Trophoblast cell (in vitro differentiated cells and primary cell): ENCODE data around the gene GLUL.

Experiments
- DNase-seq, 2 donors: peaks; one replicate each; pipeline ENCODE4 v3.0.0-alpha.2; 2016
- H2AFZ ChIP-seq: 2 replicates; pipeline ENCODE4 v1.6.1; 2013; ENCODE audit warnings: low read length, moderate library complexity, mild to moderate bottlenecking; ENCODE audit not compliant: insufficient read depth, poor library complexity
- H2AK5ac ChIP-seq: 2 replicates; pipeline ENCODE4 v1.6.1; 2013; ENCODE audit warnings: mild to moderate bottlenecking, low read length
- H2BK120ac ChIP-seq: 2 replicates; pipeline ENCODE4 v1.6.1; 2013; ENCODE audit warnings: low read length, mild to moderate bottlenecking, moderate library complexity; ENCODE audit not compliant: insufficient read depth, poor library complexity
- H2BK12ac ChIP-seq: 2 replicates; pipeline ENCODE4 v1.6.1; 2013; ENCODE audit warnings: mild to moderate bottlenecking, low read length, moderate library complexity
- H2BK5ac ChIP-seq: 2 replicates; pipeline ENCODE4 v1.6.1; 2013; ENCODE audit warnings: low read length, low read depth, moderate library complexity, mild to moderate bottlenecking; ENCODE audit not compliant: poor library complexity
- H3K14ac ChIP-seq: 2 replicates; pipeline ENCODE4 v1.6.1; 2013; ENCODE audit warnings: mild to moderate bottlenecking, low read length
- H3K18ac ChIP-seq: 2 replicates; pipeline ENCODE4 v1.6.1; 2013; ENCODE audit warnings: mild to moderate bottlenecking, low read length
- H3K23ac ChIP-seq: 2 replicates; pipeline ENCODE4 v1.6.1; 2013; ENCODE audit warnings: low read length
- H3K27ac ChIP-seq: 2 replicates; pipeline ENCODE4 v1.5.1; 2013; ENCODE audit warnings: low read depth, mild to moderate bottlenecking, inconsistent platforms, low read length, moderate library complexity
- H3K27me3 ChIP-seq: 2 replicates; pipeline ENCODE4 v1.6.1; 2013; ENCODE audit warnings: inconsistent platforms, mild to moderate bottlenecking, low read length, moderate library complexity; ENCODE audit not compliant: insufficient read depth
- H3K36me3 ChIP-seq, 2 experiments: 1 replicate in 1 of 2; 2 replicates in 1 of 2; pipeline ENCODE4 v1.6.1; 2013; ENCODE audit warnings: low read length in 2 of 2, mild to moderate bottlenecking in 2 of 2, moderate library complexity in 1 of 2; ENCODE audit not compliant: insufficient read depth in 2 of 2, control insufficient read depth in 1 of 2
- H3K4ac ChIP-seq: 2 replicates; pipeline ENCODE4 v1.6.1; 2013; ENCODE audit warnings: low read depth, mild to moderate bottlenecking, low read length, moderate library complexity
- H3K4me1 ChIP-seq, 2 experiments: 1 replicate in 1 of 2; 2 replicates in 1 of 2; pipeline ENCODE4 v1.6.1; 2013; ENCODE audit warnings: low read length in 2 of 2, mild to moderate bottlenecking in 2 of 2, moderate library complexity in 1 of 2; ENCODE audit not compliant: insufficient read depth in 2 of 2, control insufficient read depth in 1 of 2
- H3K4me2 ChIP-seq: 2 replicates; pipeline ENCODE4 v1.6.1; 2013; ENCODE audit warnings: inconsistent platforms, mild to moderate bottlenecking, low read length, moderate library complexity
- H3K4me3 ChIP-seq: 2 replicates; pipeline ENCODE4 v1.5.1; 2013; ENCODE audit warnings: mild to moderate bottlenecking, low read depth, low read length, inconsistent platforms
- H3K79me1 ChIP-seq: one replicate; pipeline ENCODE4 v1.6.1; 2013; ENCODE audit warnings: low read length
- H3K79me2 ChIP-seq: 2 replicates; pipeline ENCODE4 v1.6.1; 2013; ENCODE audit warnings: low read length, mild to moderate bottlenecking; ENCODE audit not compliant: control insufficient read depth, insufficient read depth, poor library complexity
- H3K9ac ChIP-seq: 2 replicates; pipeline ENCODE4 v1.6.1; 2013; ENCODE audit warnings: mild to moderate bottlenecking, low read length
- H3K9me3 ChIP-seq: 2 replicates; pipeline ENCODE4 v1.6.1; 2013; ENCODE audit warnings: low read depth, mild to moderate bottlenecking, control low read depth, inconsistent platforms, low read length; ENCODE audit not compliant: insufficient read depth
- H4K12ac ChIP-seq: 2 replicates; pipeline ENCODE4 v1.6.1; 2013; ENCODE audit warnings: low read depth, mild to moderate bottlenecking, low read length, moderate library complexity
- H4K8ac ChIP-seq: 2 replicates; pipeline ENCODE4 v1.6.1; 2013; ENCODE audit warnings: low read depth, mild to moderate bottlenecking, low read length, moderate library complexity
- H4K91ac ChIP-seq: one replicate; pipeline ENCODE4 v1.6.1; 2013; ENCODE audit warnings: low read depth, mild to moderate bottlenecking, low read length, moderate library complexity
- WGBS: extraction: QIAGEN DNeasy Blood & Tissue Kit; methylation state at CpG from one replicate; pipeline ENCODE4 v1.1.7; 2013; ENCODE audit warnings: missing lambda C conversion rate; ENCODE audit not compliant: insufficient read length, insufficient coverage; ENCODE audit errors: extremely low coverage; 5-methylcytosine and 5-hydroxymethylcytosine counted together

The GLUL gene

DNA sequence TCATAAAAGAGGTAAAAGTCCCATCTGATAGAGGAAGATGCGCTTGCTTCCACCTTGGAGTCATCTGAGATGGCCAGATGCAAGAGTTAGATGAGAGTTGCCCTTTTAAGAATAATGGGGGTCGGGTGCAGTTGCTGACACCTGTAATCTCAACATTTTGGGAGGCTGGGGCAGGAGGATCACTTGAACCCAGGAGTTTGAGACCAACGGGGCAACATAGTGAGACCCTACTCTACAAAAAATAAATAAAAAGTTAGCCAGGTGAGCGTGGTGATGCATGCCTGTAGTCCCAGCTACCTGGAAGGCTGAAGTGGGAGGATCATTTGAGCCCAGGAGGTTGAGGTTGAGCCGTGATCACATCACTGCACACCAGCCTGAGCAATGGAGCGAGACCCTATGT, 22.4 kb upstream of the GLUL start:
- H2BK12ac ChIP-seq: no peak overlapping the region
- no peak overlapping the region for H4K8ac ChIP-seq
- H3K23ac ChIP-seq: no peak overlapping the region
- H3K14ac ChIP-seq: no peak overlapping the region
- no peak overlapping the region for H2AK5ac ChIP-seq
- no peaks in the 10 kb centered on the region for H3K79me2 ChIP-seq
- H3K4me1 ChIP-seq: no peaks in the 10 kb centered on the region
- peaks cover 1% of the 10 kb centered on the region for H3K79me1 ChIP-seq
- no peak for DNase-seq
- no peaks in the 10 kb centered on the region for H3K27me3 ChIP-seq
- no peak overlapping the region for H3K18ac ChIP-seq
- no peak overlapping the region for H3K4me2 ChIP-seq
- no peak overlapping the region for H4K12ac ChIP-seq
- no CpG with 5 or more reads among the region's 6 CpGs for WGBS
- H3K36me3 ChIP-seq: no peaks in the 10 kb centered on the region
- H3K4ac ChIP-seq: no peak overlapping the region
- no peak overlapping the region for H2BK5ac ChIP-seq
- no peak overlapping the region for H3K27ac ChIP-seq
- H4K91ac ChIP-seq: no peak overlapping the region
- H3K9ac ChIP-seq: no peak overlapping the region
- H2AFZ ChIP-seq: no peak overlapping the region
- no peaks in the 10 kb centered on the region for H3K9me3 ChIP-seq
- no peak overlapping the region for H2BK120ac ChIP-seq
- no peak overlapping the region for H3K4me3 ChIP-seq

DNA sequence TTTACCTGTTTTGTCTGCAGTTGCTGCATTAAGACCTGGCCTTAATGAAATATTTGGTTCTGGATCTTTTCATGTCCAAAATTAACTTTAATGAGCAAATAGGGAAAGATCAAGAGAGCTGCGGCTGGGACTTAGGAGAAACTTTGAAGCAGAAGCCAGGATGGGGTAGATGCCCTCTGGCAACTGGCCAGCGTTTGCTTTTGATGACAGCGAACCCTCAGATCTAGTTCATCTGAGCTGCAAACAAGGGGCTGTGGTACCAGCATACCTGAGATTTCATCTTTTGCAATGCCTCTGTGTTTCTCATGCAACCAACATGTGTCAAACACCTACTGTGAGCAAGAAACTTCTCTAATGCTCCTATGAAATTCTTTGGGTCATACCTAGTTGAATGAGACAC, 21.9 kb upstream of the GLUL start:
- H4K8ac ChIP-seq: no peak overlapping the region
- no peak overlapping the region for H3K27ac ChIP-seq
- H3K4me2 ChIP-seq: no peak overlapping the region
- H2AK5ac ChIP-seq: no peak overlapping the region
- H3K9ac ChIP-seq: no peak overlapping the region
- H4K91ac ChIP-seq: no peak overlapping the region
- H2BK120ac ChIP-seq: no peak overlapping the region
- H2BK5ac ChIP-seq: no peak overlapping the region
- no peaks in the 10 kb centered on the region for H3K27me3 ChIP-seq
- no peak for DNase-seq
- H3K36me3 ChIP-seq: no peaks in the 10 kb centered on the region
- no peaks in the 10 kb centered on the region for H3K4me1 ChIP-seq
- no CpG with 5 or more reads among the region's 3 CpGs for WGBS
- no peak overlapping the region for H3K4ac ChIP-seq
- no peak overlapping the region for H3K18ac ChIP-seq
- H3K23ac ChIP-seq: no peak overlapping the region
- peaks cover 1% of the 10 kb centered on the region for H3K79me1 ChIP-seq
- no peaks in the 10 kb centered on the region for H3K79me2 ChIP-seq
- H2BK12ac ChIP-seq: no peak overlapping the region
- no peak overlapping the region for H3K4me3 ChIP-seq
- no peak overlapping the region for H3K14ac ChIP-seq
- no peak overlapping the region for H2AFZ ChIP-seq
- H4K12ac ChIP-seq: no peak overlapping the region
- no peaks in the 10 kb centered on the region for H3K9me3 ChIP-seq

DNA sequence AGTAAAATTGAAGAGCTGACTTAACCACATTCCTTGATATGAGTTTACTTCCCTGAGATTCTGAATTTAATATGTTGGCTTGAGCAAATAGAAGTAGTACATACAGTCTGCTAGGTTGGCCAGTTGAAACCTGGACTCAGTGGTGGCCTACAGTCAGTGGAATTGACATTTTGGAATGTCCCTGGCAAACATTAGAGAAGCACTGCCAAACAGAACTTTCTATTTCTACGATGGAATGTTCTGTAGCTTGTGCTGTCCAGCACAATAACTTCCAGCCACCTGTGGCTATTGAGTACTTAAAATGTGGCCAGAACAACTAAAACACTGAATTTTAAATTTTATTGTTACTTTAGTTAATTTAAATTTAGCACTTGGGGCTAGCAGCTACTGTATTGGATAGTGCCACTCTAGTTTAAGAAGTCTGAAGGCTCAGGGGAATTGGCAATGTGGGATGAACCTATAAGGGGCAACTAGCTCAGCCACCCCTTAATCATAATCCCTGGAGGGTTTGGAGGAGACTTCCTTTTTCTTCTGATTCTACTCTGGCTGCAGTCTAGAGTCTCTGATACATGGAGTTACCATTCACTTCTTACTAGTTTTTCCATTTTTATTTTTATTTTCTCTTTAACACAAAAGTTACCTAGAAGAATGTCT, 19.2 kb upstream of the GLUL start:
- no peaks in the 10 kb centered on the region for H3K4me1 ChIP-seq
- H3K18ac ChIP-seq: no peak overlapping the region
- no peak overlapping the region for H2BK120ac ChIP-seq
- no peaks in the 10 kb centered on the region for H3K79me1 ChIP-seq
- no peak for DNase-seq
- no peak overlapping the region for H3K4me2 ChIP-seq
- no peak overlapping the region for H4K12ac ChIP-seq
- H3K23ac ChIP-seq: no peak overlapping the region
- H3K36me3 ChIP-seq: no peaks in the 10 kb centered on the region
- H3K9ac ChIP-seq: no peak overlapping the region
- H2BK5ac ChIP-seq: no peak overlapping the region
- no peaks in the 10 kb centered on the region for H3K27me3 ChIP-seq
- H3K9me3 ChIP-seq: no peaks in the 10 kb centered on the region
- H2AK5ac ChIP-seq: no peak overlapping the region
- no peak overlapping the region for H2BK12ac ChIP-seq
- no CpG with 5 or more reads among the region's 1 CpG for WGBS
- no peak overlapping the region for H2AFZ ChIP-seq
- no peak overlapping the region for H3K4me3 ChIP-seq
- no peak overlapping the region for H3K27ac ChIP-seq
- no peak overlapping the region for H3K14ac ChIP-seq
- no peak overlapping the region for H3K4ac ChIP-seq
- no peak overlapping the region for H4K91ac ChIP-seq
- H4K8ac ChIP-seq: no peak overlapping the region
- no peaks in the 10 kb centered on the region for H3K79me2 ChIP-seq

DNA sequence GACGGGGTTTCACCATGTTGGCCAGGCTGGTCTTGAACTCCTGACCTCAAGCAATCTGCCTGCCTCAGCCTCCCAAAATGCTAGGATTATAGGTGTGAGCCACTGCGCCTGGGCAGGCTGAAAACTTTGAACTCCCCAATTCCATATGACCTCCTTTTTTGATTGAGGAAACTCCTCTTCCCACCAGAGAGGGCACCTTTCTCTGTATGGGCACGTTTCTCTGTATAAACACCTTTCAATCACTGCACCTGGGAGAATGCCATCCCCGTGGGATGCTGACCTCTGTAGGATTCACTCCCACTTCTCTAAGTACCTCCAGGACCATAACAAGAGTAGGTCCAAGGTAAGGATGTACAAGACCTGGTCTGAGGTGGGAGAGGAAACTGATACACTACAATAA, 18.5 kb upstream of the GLUL start:
- Histone ChIP-seq H3K9me3 (no peaks in the 10 kb centered on the region), H3K9ac (no peak overlapping the region), H3K4ac (no peak overlapping the region), H2AFZ (no peak overlapping the region), H2BK12ac (no peak overlapping the region), H2BK5ac (no peak overlapping the region), H3K18ac (no peak overlapping the region), H3K79me2 (no peaks in the 10 kb centered on the region), H4K12ac (no peak overlapping the region), H3K27me3 (no peaks in the 10 kb centered on the region), H3K4me1 (no peaks in the 10 kb centered on the region), H4K8ac (no peak overlapping the region), H3K23ac (no peak overlapping the region), H2AK5ac (no peak overlapping the region), H3K27ac (no peak overlapping the region), H3K79me1 (no peaks in the 10 kb centered on the region), H3K4me2 (no peak overlapping the region), H3K4me3 (no peak overlapping the region), H2BK120ac (no peak overlapping the region), H3K14ac (no peak overlapping the region), H4K91ac (no peak overlapping the region), H3K36me3 (no peaks in the 10 kb centered on the region)
- no CpG with 5 or more reads among the region's 4 CpGs for WGBS
- no peak for DNase-seq
